ENCODE measurements around the gene SLC66A2.

Gene SLC66A2

DNA sequence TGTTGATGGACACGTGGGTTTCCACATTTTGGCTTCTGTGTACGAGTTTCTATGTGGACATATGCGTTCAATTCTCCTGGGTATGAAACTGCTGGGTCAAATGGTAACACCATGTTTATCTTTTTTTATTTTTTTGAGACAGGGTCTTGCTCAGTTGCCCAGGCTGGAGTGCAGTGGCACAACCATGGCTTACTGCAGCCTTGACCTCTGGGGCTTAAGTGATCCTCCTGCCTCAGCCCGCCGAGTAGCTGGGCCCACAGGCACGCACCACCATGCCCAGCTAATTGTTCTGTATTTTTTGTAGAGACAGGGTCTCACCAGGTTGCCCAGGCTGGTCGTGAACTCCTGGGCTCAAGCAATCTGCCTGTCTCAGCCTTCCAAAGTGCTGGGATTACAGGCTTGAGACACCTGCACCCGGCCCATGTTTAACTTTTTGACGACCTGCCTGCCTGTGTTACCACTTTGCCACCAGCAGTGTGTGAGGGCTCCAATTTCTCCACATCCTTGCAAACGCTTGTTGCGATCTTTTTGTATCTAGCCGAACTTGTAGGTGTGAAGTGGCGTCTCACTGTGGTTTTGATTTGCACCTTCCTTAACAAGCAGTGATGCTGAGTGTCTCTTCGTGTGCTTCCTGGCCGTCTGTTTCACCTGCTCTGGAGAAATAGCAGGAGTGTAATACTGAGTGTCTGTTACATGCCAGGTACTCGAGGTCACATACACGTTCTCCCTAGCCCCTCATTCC, 19.9 kb upstream of the SLC66A2 start:
- no peak for ATAC-seq
- TF ChIP-seq TOX (CRISPR knock-in tag; IDR thresholded peaks at IDR 0.05; ENCODE audit: borderline replicate concordance): no peak
- TF ChIP-seq, protein P1, sequence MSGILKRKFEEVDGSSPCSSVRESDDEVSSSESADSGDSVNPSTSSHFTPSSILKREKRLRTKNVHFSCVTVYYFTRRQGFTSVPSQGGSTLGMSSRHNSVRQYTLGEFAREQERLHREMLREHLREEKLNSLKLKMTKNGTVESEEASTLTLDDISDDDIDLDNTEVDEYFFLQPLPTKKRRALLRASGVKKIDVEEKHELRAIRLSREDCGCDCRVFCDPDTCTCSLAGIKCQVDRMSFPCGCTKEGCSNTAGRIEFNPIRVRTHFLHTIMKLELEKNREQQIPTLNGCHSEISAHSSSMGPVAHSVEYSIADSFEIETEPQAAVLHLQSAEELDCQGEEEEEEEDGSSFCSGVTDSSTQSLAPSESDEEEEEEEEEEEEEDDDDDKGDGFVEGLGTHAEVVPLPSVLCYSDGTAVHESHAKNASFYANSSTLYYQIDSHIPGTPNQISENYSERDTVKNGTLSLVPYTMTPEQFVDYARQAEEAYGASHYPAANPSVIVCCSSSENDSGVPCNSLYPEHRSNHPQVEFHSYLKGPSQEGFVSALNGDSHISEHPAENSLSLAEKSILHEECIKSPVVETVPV (CRISPR knock-in tag; IDR thresholded peaks at IDR 0.05): no peak
- TF ChIP-seq SNAI2 (CRISPR knock-in tag; IDR thresholded peaks at IDR 0.05): no peak
- no peak for TF ChIP-seq BACH2 (CRISPR knock-in tag; IDR thresholded peaks at IDR 0.05; ENCODE audit: borderline replicate concordance)
- no peak for TF ChIP-seq ZNF8 (CRISPR knock-in tag; IDR thresholded peaks at IDR 0.05)
- TF ChIP-seq ESRRG (CRISPR knock-in tag; IDR thresholded peaks at IDR 0.05): no peak
- TF ChIP-seq, protein P2, sequence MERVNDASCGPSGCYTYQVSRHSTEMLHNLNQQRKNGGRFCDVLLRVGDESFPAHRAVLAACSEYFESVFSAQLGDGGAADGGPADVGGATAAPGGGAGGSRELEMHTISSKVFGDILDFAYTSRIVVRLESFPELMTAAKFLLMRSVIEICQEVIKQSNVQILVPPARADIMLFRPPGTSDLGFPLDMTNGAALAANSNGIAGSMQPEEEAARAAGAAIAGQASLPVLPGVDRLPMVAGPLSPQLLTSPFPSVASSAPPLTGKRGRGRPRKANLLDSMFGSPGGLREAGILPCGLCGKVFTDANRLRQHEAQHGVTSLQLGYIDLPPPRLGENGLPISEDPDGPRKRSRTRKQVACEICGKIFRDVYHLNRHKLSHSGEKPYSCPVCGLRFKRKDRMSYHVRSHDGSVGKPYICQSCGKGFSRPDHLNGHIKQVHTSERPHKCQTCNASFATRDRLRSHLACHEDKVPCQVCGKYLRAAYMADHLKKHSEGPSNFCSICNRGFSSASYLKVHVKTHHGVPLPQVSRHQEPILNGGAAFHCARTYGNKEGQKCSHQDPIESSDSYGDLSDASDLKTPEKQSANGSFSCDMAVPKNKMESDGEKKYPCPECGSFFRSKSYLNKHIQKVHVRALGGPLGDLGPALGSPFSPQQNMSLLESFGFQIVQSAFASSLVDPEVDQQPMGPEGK (CRISPR knock-in tag; IDR thresholded peaks at IDR 0.05; ENCODE audit: borderline replicate concordance): no peak
- TF ChIP-seq ARNTL (CRISPR knock-in tag; IDR thresholded peaks at IDR 0.05; ENCODE audit: borderline replicate concordance, low read depth): no peak
- no peak for TF ChIP-seq ZC3H10 (CRISPR knock-in tag; IDR thresholded peaks at IDR 0.05)
- TF ChIP-seq OSR1 (CRISPR knock-in tag; IDR thresholded peaks at IDR 0.05): no peak
- no peak for TF ChIP-seq PPARA (CRISPR knock-in tag; IDR thresholded peaks at IDR 0.05; ENCODE audit: borderline replicate concordance)
- TF ChIP-seq CSDC2 (CRISPR knock-in tag; IDR thresholded peaks at IDR 0.05): no peak

DNA sequence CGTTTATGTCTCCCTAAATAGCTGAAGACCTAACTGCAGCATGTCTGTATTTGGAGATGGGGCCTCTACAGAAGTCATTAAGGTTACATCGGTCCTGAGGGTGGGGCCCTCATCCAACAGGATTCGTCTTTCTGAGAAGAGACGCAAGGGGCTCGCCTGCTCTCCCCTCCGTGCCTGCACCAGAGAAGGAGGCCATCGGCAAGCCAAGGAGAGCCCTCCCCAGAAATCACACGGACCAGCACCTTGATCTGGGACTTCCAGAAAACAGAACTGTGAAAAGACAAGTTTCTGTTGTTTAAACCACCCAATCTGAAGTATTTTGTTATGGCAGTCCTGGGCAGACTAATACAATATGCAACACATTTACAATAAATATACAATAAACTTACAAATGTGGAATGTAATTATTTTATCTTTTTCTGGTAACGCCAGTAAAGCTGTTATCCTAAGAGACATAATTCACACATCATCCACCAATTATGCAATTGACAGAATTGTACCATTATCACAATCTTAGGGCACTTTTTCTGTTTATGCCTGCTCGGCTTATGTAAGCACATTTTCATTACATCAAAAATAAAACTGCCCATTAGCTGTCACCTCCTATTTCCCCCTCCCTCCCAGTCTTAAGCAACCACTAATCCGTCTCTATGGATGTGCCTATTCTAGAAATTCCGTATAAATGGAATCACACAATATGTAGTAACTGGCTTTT, 19.1 kb upstream of the SLC66A2 start:
- TF ChIP-seq PPARA (CRISPR knock-in tag; IDR thresholded peaks at IDR 0.05; ENCODE audit: borderline replicate concordance) (no peak), CSDC2 (CRISPR knock-in tag; IDR thresholded peaks at IDR 0.05) (no peak), BACH2 (CRISPR knock-in tag; IDR thresholded peaks at IDR 0.05; ENCODE audit: borderline replicate concordance) (no peak), OSR1 (CRISPR knock-in tag; IDR thresholded peaks at IDR 0.05) (no peak)

DNA sequence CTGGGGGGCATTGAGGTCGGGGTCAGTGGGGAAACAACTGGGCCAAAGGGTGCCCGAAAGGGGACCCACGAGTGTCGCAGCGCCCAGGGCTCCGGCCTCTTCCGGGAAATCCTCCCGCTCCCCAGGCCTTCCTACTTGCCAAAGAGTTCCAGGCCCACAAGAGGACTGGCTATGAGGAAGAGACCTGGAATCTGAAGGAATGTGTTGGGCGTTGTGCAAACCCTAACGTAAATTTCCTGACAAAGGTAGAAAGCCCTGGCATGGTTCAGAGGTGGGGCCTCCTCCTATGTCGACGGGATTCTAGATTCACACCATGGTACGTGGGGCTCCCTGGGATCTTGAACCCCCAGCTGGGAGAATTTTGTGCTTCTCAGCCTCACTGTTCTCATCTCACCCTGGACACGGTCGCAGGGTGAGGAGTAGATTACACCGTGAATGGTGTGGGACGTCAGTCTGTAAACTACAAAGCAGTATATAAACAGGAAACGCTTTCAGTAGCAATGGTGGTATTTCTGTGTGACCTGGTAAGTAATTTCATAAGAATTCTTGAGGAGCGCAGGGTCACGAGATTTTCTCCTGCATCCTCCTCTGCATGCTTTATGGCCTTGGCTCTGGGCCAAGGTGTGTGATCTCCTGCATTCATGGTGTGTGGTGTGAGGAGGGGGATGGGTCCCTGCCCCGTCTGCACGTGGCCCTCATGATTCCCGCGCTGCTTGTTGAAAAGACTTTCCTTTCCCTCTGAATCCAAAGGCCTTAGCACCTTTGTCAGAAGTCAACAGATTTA, 13.9 kb upstream of the SLC66A2 start:
- ATAC-seq: peak; percentile 59
- TF ChIP-seq ZFP3 (CRISPR knock-in tag; IDR thresholded peaks at IDR 0.05) (no peak), GLIS3 (CRISPR knock-in tag; IDR thresholded peaks at IDR 0.05) (no peak)

More for the DNA sequence above, 19.1 kb upstream of the SLC66A2 start:
- no peak for ATAC-seq

DNA sequence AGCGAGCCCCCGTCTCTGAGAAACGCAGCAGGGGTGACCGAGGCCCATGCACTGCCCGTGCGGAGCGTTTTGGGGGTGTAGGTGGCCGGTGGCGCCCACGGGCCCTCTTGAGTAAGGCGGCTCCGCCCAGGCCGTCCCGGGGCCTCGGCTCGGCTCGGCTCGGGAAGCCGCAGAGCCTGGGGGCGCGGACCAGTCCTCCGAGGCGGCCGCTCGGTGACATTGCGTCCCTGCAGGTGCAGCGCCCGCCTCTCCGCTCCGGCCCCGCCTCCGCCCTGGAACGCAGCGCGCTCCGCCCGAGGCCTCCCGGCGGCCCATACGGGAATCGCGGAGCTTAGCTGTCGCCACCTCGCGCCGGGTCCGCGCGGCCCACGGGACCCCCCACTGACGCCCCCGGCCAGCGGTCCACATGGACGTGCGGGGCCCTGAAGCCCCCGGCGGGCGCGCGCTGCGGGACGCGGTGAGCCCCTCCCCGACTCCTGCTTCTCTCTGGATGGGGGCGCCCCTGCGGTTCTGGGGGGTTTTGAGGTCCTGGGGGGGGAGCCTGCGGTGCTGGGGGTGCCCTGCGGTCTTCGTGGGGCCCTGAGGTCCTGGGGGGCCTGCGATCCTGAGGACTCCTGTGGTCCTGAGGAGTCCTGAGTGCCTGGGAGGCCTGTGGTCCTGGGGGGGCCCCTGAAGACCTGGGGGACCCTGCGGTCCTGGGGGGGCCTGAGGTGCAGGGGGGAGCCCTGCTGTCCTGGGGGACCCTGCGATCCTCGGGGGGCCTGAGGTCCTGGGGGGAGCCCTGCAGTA, 13.1 kb upstream of the SLC66A2 start, which contains the start of gene HSBP1L1:
HSBP1L1 (plus strand) TSS at position 314 of the 789 bp plus-strand sequence; CDS start at position 407, 93 bp downstream.
- TF ChIP-seq, protein P2 (CRISPR knock-in tag; IDR thresholded peaks at IDR 0.05; ENCODE audit: borderline replicate concordance): no peak
- no peak for TF ChIP-seq ESRRG (CRISPR knock-in tag; IDR thresholded peaks at IDR 0.05)
- TF ChIP-seq BACH2 (CRISPR knock-in tag; IDR thresholded peaks at IDR 0.05; ENCODE audit: borderline replicate concordance): no peak
- TF ChIP-seq SNAI2 (CRISPR knock-in tag; IDR thresholded peaks at IDR 0.05): no peak
- TF ChIP-seq GLIS3 (CRISPR knock-in tag; IDR thresholded peaks at IDR 0.05): no peak
- TF ChIP-seq ISL1 (CRISPR knock-in tag; IDR thresholded peaks at IDR 0.05): no peak
- TF ChIP-seq, protein P3, sequence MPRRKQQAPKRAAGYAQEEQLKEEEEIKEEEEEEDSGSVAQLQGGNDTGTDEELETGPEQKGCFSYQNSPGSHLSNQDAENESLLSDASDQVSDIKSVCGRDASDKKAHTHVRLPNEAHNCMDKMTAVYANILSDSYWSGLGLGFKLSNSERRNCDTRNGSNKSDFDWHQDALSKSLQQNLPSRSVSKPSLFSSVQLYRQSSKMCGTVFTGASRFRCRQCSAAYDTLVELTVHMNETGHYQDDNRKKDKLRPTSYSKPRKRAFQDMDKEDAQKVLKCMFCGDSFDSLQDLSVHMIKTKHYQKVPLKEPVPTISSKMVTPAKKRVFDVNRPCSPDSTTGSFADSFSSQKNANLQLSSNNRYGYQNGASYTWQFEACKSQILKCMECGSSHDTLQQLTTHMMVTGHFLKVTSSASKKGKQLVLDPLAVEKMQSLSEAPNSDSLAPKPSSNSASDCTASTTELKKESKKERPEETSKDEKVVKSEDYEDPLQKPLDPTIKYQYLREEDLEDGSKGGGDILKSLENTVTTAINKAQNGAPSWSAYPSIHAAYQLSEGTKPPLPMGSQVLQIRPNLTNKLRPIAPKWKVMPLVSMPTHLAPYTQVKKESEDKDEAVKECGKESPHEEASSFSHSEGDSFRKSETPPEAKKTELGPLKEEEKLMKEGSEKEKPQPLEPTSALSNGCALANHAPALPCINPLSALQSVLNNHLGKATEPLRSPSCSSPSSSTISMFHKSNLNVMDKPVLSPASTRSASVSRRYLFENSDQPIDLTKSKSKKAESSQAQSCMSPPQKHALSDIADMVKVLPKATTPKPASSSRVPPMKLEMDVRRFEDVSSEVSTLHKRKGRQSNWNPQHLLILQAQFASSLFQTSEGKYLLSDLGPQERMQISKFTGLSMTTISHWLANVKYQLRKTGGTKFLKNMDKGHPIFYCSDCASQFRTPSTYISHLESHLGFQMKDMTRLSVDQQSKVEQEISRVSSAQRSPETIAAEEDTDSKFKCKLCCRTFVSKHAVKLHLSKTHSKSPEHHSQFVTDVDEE (CRISPR knock-in tag; IDR thresholded peaks at IDR 0.05): no peak
- TF ChIP-seq, protein P1 (CRISPR knock-in tag; IDR thresholded peaks at IDR 0.05): no peak
- no peak for TF ChIP-seq ZNF70 (CRISPR knock-in tag; IDR thresholded peaks at IDR 0.05)
- no peak for TF ChIP-seq CSDC2 (CRISPR knock-in tag; IDR thresholded peaks at IDR 0.05)
- TF ChIP-seq, protein P4, sequence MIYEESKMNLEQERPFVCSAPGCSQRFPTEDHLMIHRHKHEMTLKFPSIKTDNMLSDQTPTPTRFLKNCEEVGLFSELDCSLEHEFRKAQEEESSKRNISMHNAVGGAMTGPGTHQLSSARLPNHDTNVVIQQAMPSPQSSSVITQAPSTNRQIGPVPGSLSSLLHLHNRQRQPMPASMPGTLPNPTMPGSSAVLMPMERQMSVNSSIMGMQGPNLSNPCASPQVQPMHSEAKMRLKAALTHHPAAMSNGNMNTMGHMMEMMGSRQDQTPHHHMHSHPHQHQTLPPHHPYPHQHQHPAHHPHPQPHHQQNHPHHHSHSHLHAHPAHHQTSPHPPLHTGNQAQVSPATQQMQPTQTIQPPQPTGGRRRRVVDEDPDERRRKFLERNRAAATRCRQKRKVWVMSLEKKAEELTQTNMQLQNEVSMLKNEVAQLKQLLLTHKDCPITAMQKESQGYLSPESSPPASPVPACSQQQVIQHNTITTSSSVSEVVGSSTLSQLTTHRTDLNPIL (CRISPR knock-in tag; IDR thresholded peaks at IDR 0.05; ENCODE audit: low read depth): no peak
- no peak for TF ChIP-seq TOX (CRISPR knock-in tag; IDR thresholded peaks at IDR 0.05; ENCODE audit: borderline replicate concordance)
- no peak for TF ChIP-seq PPARA (CRISPR knock-in tag; IDR thresholded peaks at IDR 0.05; ENCODE audit: borderline replicate concordance)
- peak; percentile 86 for ATAC-seq

All from SK-N-SH treated with all-trans-retinoic acid at 6 μM for 48 hours (cell line).